Coronary artery (tissue), 2 donors: ENCODE data around the gene C1QTNF7.

Experiments
- DNase-seq: peaks from one replicate; pipeline ENCODE4 v3.0.0-alpha.2; 2017; ENCODE audit warnings: low spot score
- H3K27ac ChIP-seq, 2 donors: fragments of 200-600 bp; sonication (generic); one replicate each; pipeline ENCODE4 v1.5.1; 2016 to 2019
- H3K4me3 ChIP-seq: fragments of 200-600 bp; sonication (generic); 2 replicates; pipeline ENCODE4 v1.5.1; 2016; ENCODE audit warnings: mild to moderate bottlenecking, moderate library complexity
- TF ChIP-seq, protein P1 (sequence below): fragments of 200-600 bp; sonication (generic); IDR thresholded peaks from one replicate; pipeline ENCODE4 v1.5.1; 2019; ENCODE audit warnings: antibody characterized with exemption

C1QTNF7 gene

DNA sequence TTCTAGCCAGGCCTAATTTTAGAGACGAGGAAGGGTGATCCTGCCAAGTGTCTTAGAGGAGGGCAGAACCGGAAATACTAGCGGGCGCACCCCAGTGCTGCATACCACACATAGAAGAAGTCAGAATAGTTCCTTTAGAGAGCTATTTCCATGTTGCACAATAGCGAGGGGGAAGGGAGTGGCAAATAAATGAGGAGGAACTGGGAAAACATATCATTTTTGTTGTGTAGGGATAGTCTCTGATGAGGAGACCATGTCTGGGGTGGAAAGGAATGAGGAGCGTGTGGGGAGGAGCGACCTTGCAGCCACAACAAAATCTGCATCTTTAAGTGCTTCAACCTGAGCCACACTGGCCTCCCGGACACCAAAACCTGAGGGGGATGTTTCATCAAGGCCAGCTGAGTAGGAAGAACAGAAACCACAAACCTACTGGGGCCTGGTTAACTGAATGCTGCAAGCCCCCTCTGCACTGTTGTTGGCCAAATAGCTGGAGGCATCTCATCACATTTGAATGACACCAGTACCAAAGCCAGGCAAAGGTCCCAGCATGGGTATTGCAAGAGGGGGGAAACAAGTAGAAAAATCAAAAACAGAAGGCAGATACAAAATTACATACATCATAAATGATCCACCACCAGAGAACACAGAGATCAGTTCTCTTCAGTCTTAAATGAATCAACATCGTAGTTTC, 26.7 kb upstream of the C1QTNF7 start:
- peak; percentile 84 for DNase-seq
- TF ChIP-seq, protein P1, sequence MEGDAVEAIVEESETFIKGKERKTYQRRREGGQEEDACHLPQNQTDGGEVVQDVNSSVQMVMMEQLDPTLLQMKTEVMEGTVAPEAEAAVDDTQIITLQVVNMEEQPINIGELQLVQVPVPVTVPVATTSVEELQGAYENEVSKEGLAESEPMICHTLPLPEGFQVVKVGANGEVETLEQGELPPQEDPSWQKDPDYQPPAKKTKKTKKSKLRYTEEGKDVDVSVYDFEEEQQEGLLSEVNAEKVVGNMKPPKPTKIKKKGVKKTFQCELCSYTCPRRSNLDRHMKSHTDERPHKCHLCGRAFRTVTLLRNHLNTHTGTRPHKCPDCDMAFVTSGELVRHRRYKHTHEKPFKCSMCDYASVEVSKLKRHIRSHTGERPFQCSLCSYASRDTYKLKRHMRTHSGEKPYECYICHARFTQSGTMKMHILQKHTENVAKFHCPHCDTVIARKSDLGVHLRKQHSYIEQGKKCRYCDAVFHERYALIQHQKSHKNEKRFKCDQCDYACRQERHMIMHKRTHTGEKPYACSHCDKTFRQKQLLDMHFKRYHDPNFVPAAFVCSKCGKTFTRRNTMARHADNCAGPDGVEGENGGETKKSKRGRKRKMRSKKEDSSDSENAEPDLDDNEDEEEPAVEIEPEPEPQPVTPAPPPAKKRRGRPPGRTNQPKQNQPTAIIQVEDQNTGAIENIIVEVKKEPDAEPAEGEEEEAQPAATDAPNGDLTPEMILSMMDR: no peak
- peak overlapping the region; percentile 35 for H3K4me3 ChIP-seq
- H3K27ac ChIP-seq: peak overlapping the region; percentile 73 to 88

- TF ChIP-seq, protein P1: no peak
- DNase-seq: no peak
- no peak overlapping the region for H3K4me3 ChIP-seq
- H3K27ac ChIP-seq: peak overlapping the region; percentile 73 to 88
These were observed 25.7 kb upstream of the C1QTNF7 start for GRCh38 chr4:15402146-15402545.

DNA sequence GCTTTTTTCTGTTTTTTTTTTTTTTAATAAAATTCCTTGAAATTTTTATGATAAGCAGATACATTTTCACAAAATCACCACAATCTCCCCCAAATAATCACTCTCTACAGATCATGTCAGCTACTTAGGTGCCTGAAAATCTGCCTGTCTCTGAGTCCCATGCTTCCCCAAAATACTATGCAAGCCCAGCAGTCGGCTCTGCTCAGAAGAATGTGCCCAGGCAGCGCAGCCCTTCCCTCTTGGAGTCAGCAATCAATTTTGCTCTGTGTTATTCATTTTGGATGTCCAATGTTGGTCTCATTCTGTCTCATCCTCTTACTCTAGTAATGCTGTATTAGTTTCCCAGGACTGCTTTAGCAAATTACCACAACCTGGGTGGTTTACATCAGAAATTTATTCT, 24.9 kb upstream of the C1QTNF7 start:
- TF ChIP-seq, protein P1: no peak
- no peak for DNase-seq
- Histone ChIP-seq H3K4me3 (no peak overlapping the region), H3K27ac (peak overlapping the region in 1 of 2 donors; percentile 69)

DNA sequence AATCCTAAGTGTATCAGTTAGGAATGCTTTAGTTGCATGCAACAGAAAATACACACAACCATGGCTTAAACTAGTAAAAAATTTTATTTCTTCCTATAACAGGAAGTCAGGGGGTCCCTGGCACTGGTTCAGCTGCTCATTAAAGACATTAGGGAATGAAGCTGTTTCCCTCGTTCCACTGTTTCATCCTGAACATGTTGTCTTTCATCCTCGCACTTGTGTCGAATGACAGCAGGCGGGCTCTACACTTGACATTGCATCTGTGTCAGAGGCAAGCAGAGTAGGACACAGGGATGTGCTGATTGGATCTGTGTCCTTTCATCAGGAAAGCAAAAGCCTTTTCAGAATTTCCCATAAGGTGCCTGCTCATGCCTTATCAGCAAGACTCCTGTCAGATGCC, 22.8 kb upstream of the C1QTNF7 start:
- TF ChIP-seq, protein P1: no peak
- no peak overlapping the region for H3K27ac ChIP-seq
- no peak for DNase-seq
- no peak overlapping the region for H3K4me3 ChIP-seq

- no peak overlapping the region for H3K4me3 ChIP-seq
- no peak for DNase-seq
- peak overlapping the region in 1 of 2 donors; percentile 7 for H3K27ac ChIP-seq
- TF ChIP-seq, protein P1: no peak
These were observed 17.1 kb upstream of the C1QTNF7 start for GRCh38 chr4:15410750-15411149.

DNA sequence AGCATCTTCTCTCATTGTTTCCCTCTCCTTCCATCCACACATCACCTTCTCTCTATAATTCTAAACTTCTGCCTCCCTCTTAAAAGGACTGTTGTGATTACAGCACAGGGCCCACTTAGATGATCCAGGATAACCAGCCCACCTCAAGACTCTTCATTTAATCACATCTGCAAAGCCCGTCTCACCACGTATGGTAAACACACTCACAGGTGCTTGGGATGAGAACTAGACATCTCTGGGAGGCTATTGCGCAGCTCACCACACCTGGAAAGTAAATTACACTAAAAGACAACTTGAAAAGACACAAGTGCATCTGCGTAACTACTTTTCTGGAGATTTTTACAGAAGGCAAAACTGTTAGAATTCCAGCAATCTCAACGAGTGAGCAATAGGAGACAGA, 15.4 kb upstream of the C1QTNF7 start:
- no peak overlapping the region for H3K27ac ChIP-seq
- H3K4me3 ChIP-seq: no peak overlapping the region
- no peak for DNase-seq
- TF ChIP-seq, protein P1: no peak

DNA sequence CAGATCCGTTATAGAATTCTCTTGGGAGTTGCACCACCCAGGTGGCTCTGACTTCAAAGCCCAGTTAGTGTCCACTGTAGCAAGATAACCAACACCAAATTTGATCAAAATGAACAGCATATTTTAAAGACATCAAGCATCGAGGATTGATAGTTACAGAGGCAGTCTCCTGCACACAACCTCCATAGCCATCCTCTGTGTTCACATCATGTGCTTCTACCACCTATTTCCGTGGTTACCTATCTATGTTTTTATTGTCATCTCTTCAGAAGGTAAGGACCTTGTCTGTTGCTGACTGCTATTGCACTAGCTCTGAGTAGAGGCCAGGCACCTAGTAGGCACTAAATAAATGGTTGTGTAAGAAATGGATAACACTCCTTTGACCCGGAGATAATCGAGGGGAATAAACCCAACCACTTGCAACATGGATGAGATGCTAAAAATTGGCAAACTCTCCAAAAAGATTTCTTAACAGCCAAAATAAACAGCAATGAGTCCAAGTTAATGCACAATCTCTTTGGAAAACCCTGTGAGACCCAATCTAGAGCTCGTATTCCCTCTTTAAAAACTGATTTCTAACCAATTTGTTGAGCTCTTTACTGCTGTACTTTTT, 14.7 kb upstream of the C1QTNF7 start:
- Histone ChIP-seq H3K4me3 (no peak overlapping the region), H3K27ac (peak overlapping the region; percentile 50 to 73)
- TF ChIP-seq, protein P1: no peak
- DNase-seq: no peak
